Measurements from ENCODE around the gene ABHD12. TPM values are rescaled to one million over a fixed set of nuclear protein-coding genes. Genes with fewer than 3 reads are reported as not detected.
"Not testable (repeated sequence)": the region's sequence is repeated elsewhere in the genome, so short reads cannot be mapped to it uniquely, and the experiment has no call there.

ABHD12 gene
- polyA plus RNA-seq, 1 donor: 45.8 TPM

GRCh38 chr20:25315418-25316210 lies 75.0 kb downstream of the ABHD12 start:
- Histone ChIP-seq H3K27ac (ENCODE audit: low read length) (no peak overlapping the region), H3K4me3 (ENCODE audit: low read length) (no peak overlapping the region), H3K4me1 (ENCODE audit: control insufficient read depth, insufficient read depth, low read length) (peaks cover 13% of the 10 kb centered on the region), H3K27me3 (ENCODE audit: control insufficient read depth, insufficient read depth, low read length) (no peaks in the 10 kb centered on the region), H3K36me3 (ENCODE audit: control insufficient read depth, insufficient read depth, low read length) (peaks cover 27% of the 10 kb centered on the region), H3K9me3 (ENCODE audit: control insufficient read depth, low read depth, low read length) (no peaks in the 10 kb centered on the region)
- no CpG with 5 or more reads among the region's 8 CpGs for WGBS (ENCODE audit: insufficient coverage, low lambda C conversion rate)
- DNase-seq: no peak

GRCh38 chr20:25314497-25315417 lies 75.9 kb downstream of the ABHD12 start:
- no peak for DNase-seq
- Histone ChIP-seq H3K36me3 (ENCODE audit: control insufficient read depth, insufficient read depth, low read length) (peaks cover 24% of the 10 kb centered on the region), H3K27me3 (ENCODE audit: control insufficient read depth, insufficient read depth, low read length) (no peaks in the 10 kb centered on the region), H3K4me1 (ENCODE audit: control insufficient read depth, insufficient read depth, low read length) (peaks cover 21% of the 10 kb centered on the region), H3K4me3 (ENCODE audit: low read length) (no peak overlapping the region), H3K27ac (ENCODE audit: low read length) (no peak overlapping the region), H3K9me3 (ENCODE audit: control insufficient read depth, low read depth, low read length) (no peaks in the 10 kb centered on the region)
- WGBS (ENCODE audit: insufficient coverage, low lambda C conversion rate): 100% methylated on average over 1 of the region's 17 CpGs

- peaks cover 32% of the 10 kb centered on the region for H3K4me1 ChIP-seq (ENCODE audit: control insufficient read depth, insufficient read depth, low read length)
- H3K36me3 ChIP-seq (ENCODE audit: control insufficient read depth, insufficient read depth, low read length): peaks cover 24% of the 10 kb centered on the region
- H3K9me3 ChIP-seq (ENCODE audit: control insufficient read depth, low read depth, low read length): no peaks in the 10 kb centered on the region
- H3K27me3 ChIP-seq (ENCODE audit: control insufficient read depth, insufficient read depth, low read length): no peaks in the 10 kb centered on the region
- H3K4me3 ChIP-seq (ENCODE audit: low read length): no peak overlapping the region
- no CpG with 5 or more reads among the region's 2 CpGs for WGBS (ENCODE audit: insufficient coverage, low lambda C conversion rate)
- no peak overlapping the region for H3K27ac ChIP-seq (ENCODE audit: low read length)
- no peak for DNase-seq
Observed at GRCh38 chr20:25313593-25313992, 77.0 kb downstream of the ABHD12 start.

- H3K27ac ChIP-seq (ENCODE audit: low read length); H3K4me3 ChIP-seq (ENCODE audit: low read length); DNase-seq; H3K27me3 ChIP-seq (ENCODE audit: control insufficient read depth, insufficient read depth, low read length); H3K9me3 ChIP-seq (ENCODE audit: control insufficient read depth, low read depth, low read length): not testable (repeated sequence)
- Histone ChIP-seq H3K4me1 (ENCODE audit: control insufficient read depth, insufficient read depth, low read length) (peaks cover 41% of the 10 kb centered on the region), H3K36me3 (ENCODE audit: control insufficient read depth, insufficient read depth, low read length) (peaks cover 31% of the 10 kb centered on the region)
- no CpG with 5 or more reads among the region's 33 CpGs for WGBS (ENCODE audit: insufficient coverage, low lambda C conversion rate)
Observed at GRCh38 chr20:25312716-25313115, 77.9 kb downstream of the ABHD12 start.

GRCh38 chr20:25310921-25311728 lies 79.5 kb downstream of the ABHD12 start:
- no peak overlapping the region for H3K4me3 ChIP-seq (ENCODE audit: low read length)
- H3K9me3 ChIP-seq (ENCODE audit: control insufficient read depth, low read depth, low read length): no peaks in the 10 kb centered on the region
- no peak for DNase-seq
- H3K27me3 ChIP-seq (ENCODE audit: control insufficient read depth, insufficient read depth, low read length): no peaks in the 10 kb centered on the region
- H3K4me1 ChIP-seq (ENCODE audit: control insufficient read depth, insufficient read depth, low read length): peaks cover 49% of the 10 kb centered on the region
- peaks cover 33% of the 10 kb centered on the region for H3K36me3 ChIP-seq (ENCODE audit: control insufficient read depth, insufficient read depth, low read length)
- H3K27ac ChIP-seq (ENCODE audit: low read length): peak overlapping the region; percentile 99
- WGBS (ENCODE audit: insufficient coverage, low lambda C conversion rate): 67% methylated on average over 2 of the region's 6 CpGs

GRCh38 chr20:25310268-25310920 lies 80.2 kb downstream of the ABHD12 start:
- Histone ChIP-seq H3K4me3 (ENCODE audit: low read length) (peak overlapping the region; percentile 9), H3K27ac (ENCODE audit: low read length) (peak overlapping the region; percentile 99), H3K36me3 (ENCODE audit: control insufficient read depth, insufficient read depth, low read length) (peaks cover 29% of the 10 kb centered on the region), H3K9me3 (ENCODE audit: control insufficient read depth, low read depth, low read length) (no peaks in the 10 kb centered on the region), H3K4me1 (ENCODE audit: control insufficient read depth, insufficient read depth, low read length) (peaks cover 49% of the 10 kb centered on the region), H3K27me3 (ENCODE audit: control insufficient read depth, insufficient read depth, low read length) (no peaks in the 10 kb centered on the region)
- WGBS (ENCODE audit: insufficient coverage, low lambda C conversion rate): 100% methylated on average over 1 of the region's 6 CpGs
- DNase-seq: peak; percentile 93 to 96

- H3K27me3 ChIP-seq (ENCODE audit: control insufficient read depth, insufficient read depth, low read length): no peaks in the 10 kb centered on the region
- peak; percentile 83 to 90 for DNase-seq
- H3K36me3 ChIP-seq (ENCODE audit: control insufficient read depth, insufficient read depth, low read length): peaks cover 26% of the 10 kb centered on the region
- WGBS (ENCODE audit: insufficient coverage, low lambda C conversion rate): no CpG with 5 or more reads among the region's 18 CpGs
- peak overlapping the region; percentile 99 for H3K27ac ChIP-seq (ENCODE audit: low read length)
- H3K9me3 ChIP-seq (ENCODE audit: control insufficient read depth, low read depth, low read length): no peaks in the 10 kb centered on the region
- H3K4me3 ChIP-seq (ENCODE audit: low read length): peak overlapping the region; percentile 9
- peaks cover 49% of the 10 kb centered on the region for H3K4me1 ChIP-seq (ENCODE audit: control insufficient read depth, insufficient read depth, low read length)
Observed at GRCh38 chr20:25309395-25310267, 81.0 kb downstream of the ABHD12 start.

GRCh38 chr20:25308671-25309394 lies 81.8 kb downstream of the ABHD12 start:
- Histone ChIP-seq H3K4me3 (ENCODE audit: low read length) (no peak overlapping the region), H3K27ac (ENCODE audit: low read length) (peak overlapping the region; percentile 99), H3K9me3 (ENCODE audit: control insufficient read depth, low read depth, low read length) (no peaks in the 10 kb centered on the region), H3K27me3 (ENCODE audit: control insufficient read depth, insufficient read depth, low read length) (no peaks in the 10 kb centered on the region), H3K4me1 (ENCODE audit: control insufficient read depth, insufficient read depth, low read length) (peaks cover 49% of the 10 kb centered on the region), H3K36me3 (ENCODE audit: control insufficient read depth, insufficient read depth, low read length) (peaks cover 29% of the 10 kb centered on the region)
- DNase-seq: no peak
- no CpG with 5 or more reads among the region's 17 CpGs for WGBS (ENCODE audit: insufficient coverage, low lambda C conversion rate)

GRCh38 chr20:25308083-25308491 lies 82.5 kb downstream of the ABHD12 start:
- no CpG with 5 or more reads among the region's 13 CpGs for WGBS (ENCODE audit: insufficient coverage, low lambda C conversion rate)
- Histone ChIP-seq H3K27ac (ENCODE audit: low read length) (peak overlapping the region; percentile 99), H3K27me3 (ENCODE audit: control insufficient read depth, insufficient read depth, low read length) (no peaks in the 10 kb centered on the region), H3K9me3 (ENCODE audit: control insufficient read depth, low read depth, low read length) (no peaks in the 10 kb centered on the region), H3K4me3 (ENCODE audit: low read length) (no peak overlapping the region), H3K36me3 (ENCODE audit: control insufficient read depth, insufficient read depth, low read length) (peaks cover 36% of the 10 kb centered on the region), H3K4me1 (ENCODE audit: control insufficient read depth, insufficient read depth, low read length) (peaks cover 49% of the 10 kb centered on the region)
- DNase-seq: no peak

All from large intestine (tissue), 3 donors.